Endometrium (tissue), 2 donors: Measurements from ENCODE around the gene OR52K1.
"Not testable (repeated sequence)": the region's sequence is repeated elsewhere in the genome, so short reads cannot be mapped to it uniquely, and the experiment has no call there.

Experiments used
- FAIRE-seq: peaks from 2 replicates; lab custom pipeline; 2012; peaks lifted over from hg19 to GRCh38; lab: Jason Lieb, UNC
- donor health status: control.
- donor health status: control.

Gene OR52K1

GRCh38 chr11:4491878-4492606 is 9.6 kb downstream of the OR52K1 start:
- FAIRE-seq: no peak

DNA sequence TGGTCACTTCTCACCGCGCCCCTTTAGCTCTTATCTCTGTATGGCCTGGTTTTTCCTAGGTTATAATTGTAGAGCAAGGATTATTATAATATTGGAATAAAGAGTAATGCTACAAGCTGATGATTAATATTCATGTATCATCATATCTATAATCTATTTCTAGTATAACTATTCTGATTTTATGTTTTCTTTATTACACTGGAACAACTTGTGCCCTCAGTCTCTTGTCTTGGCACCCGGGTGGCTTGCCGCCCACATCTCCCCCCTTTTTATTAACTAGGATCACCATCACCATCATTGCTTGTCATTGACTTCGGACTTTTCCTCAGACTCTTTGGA is 11.0 kb downstream of the OR52K1 start:
- FAIRE-seq: no peak

GRCh38 chr11:4495487-4495886 is 13.0 kb downstream of the OR52K1 start:
- FAIRE-seq: no peak

DNA sequence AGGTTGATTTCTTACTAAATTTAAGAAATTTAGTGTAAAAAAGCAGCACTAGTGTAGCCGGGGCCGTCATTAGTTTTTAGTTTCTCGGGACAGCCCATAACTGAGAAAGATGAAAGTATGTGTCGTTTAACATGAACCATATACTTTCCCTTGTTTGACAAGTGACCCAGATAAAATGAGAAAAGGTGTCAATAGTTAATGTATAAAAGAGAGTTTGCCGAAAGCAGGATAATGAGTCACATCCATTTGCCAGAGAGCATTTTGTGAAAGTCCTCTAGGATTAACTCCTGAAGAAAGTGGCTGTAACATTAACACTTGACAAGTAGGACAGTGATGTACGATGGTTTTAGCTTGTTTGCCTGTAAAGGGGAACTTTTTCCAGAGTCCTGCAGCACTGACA is 13.5 kb downstream of the OR52K1 start:
- no peak for FAIRE-seq

GRCh38 chr11:4496557-4497248 is 14.3 kb downstream of the OR52K1 start:
- no peak for FAIRE-seq

GRCh38 chr11:4508886-4509285 is 26.4 kb downstream of the OR52K1 start:
- no peak for FAIRE-seq

- FAIRE-seq: no peak
Observed at GRCh38 chr11:4511282-4512245, 29.1 kb downstream of the OR52K1 start.

- FAIRE-seq: no peak
Observed at GRCh38 chr11:4514196-4514595, 31.8 kb downstream of the OR52K1 start.

DNA sequence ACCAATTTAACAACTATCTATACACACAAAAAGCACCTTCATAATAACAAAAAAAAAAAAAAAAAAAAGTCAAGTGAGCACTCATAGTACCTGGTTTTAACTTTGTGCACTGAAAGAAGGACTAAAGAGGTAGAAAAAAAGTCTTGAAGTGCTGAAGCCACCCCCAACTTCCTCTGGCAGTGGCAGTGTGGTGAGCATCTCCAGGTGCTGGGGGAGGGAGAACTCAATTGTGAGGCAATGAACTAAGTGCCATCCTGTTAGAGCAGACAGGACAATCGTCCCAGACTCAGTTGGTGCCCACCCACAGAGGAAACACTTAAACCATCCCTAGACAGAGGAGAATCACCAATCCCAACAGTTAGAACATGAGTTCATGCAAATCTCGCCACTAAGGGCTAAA is 39.9 kb downstream of the OR52K1 start:
- no peak for FAIRE-seq

GRCh38 chr11:4522752-4523151 is 40.3 kb downstream of the OR52K1 start:
- FAIRE-seq: no peak

DNA sequence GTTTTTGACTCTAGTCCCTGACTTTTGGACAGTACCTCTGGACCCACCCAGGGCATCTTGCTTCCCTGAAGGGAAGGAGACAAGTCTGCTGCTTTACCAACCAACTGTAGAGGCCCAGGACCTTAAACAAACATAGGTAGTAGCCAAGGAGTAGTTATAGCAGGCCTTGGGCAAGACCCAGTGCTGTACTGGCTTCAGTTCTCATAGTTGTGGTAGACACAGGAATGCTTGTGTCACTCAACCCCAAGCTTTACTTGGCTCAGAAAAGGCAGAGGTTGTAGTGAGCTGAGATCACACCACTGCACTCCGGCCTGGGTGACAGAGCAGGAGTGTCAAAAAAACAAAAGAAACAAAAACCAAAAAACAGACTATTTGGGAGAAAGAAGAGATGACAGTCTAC is 41.2 kb downstream of the OR52K1 start:
- no peak for FAIRE-seq

- FAIRE-seq: no peak
Observed at GRCh38 chr11:4527926-4528325, 45.5 kb downstream of the OR52K1 start.

GRCh38 chr11:4531686-4532085 is 49.2 kb downstream of the OR52K1 start:
- not testable (repeated sequence) for FAIRE-seq

DNA sequence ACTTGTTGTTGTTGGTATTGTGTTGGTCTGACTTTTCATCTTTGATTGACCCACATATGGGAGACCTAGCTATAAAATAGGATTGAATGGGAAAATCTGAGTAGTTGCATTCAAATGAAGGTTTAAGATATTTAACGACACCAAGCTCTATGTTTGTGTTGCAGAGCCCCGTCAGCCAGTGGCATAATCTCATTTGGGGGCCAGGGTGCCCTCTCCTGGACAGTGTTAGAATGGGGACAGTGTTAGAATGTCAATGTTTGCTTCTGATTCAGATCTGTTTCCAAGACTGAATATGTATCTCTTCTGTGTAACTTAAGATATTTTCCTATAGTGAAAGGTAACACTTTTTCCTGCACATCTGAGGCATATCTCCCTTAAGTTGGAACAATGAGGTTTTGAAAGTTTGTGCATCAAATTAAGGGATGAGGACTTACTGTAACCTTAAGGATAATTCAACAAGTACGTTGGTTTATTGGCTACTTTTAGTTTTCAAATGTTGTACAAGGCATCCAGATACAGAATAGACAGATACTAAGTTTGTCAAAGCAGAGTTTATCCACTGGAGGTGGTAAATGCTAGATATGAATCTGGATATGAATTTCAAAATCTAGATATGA is 57.3 kb downstream of the OR52K1 start:
- no peak for FAIRE-seq

DNA sequence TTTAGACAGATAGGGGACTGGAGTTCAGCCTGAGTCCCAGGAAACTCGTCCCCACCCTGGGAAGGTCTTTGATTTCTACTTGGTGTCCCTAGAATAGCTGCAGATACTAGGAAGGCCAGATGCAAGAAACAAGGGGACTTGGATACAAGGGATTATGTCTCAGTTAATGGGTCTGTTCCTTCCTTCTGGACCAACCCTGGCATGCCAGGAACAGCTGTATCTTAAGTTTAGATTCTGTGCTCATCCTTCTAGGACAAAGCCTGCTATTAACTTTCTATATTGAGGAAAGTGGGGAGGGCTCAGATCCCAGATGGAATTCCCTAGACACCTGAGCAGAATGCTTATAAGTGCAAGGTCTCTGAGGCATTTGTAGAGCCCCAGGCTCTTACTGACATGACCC is 58.6 kb downstream of the OR52K1 start:
- FAIRE-seq: no peak
